Peyer's patch (tissue), 4 donors: ENCODE data around the gene OR4E2. TPM values are rescaled to one million over a fixed set of nuclear protein-coding genes. Genes with fewer than 3 reads are reported as not detected.
"Not testable (repeated sequence)": the region's sequence is repeated elsewhere in the genome, so short reads cannot be mapped to it uniquely, and the experiment has no call there.

Source experiments
- DNase-seq, 3 donors: peaks; one replicate each; pipeline ENCODE4 v3.0.0-alpha.2; 2017 to 2019
- H3K27ac ChIP-seq, 4 donors: fragments of 200-600 bp; sonication (generic); one replicate each; pipeline ENCODE4 v1.5.1; 2016 to 2019
- H3K27me3 ChIP-seq, 2 donors: fragments of 200-600 bp; sonication (generic); one replicate each; pipeline ENCODE4 v1.5.1; 2019
- H3K36me3 ChIP-seq, 3 donors: fragments of 200-600 bp; sonication (generic); one replicate each; pipeline ENCODE4 v1.5.1; 2016 to 2019
- H3K4me1 ChIP-seq, 4 donors: fragments of 200-600 bp; sonication (generic); one replicate each; pipeline ENCODE4 v1.5.1; 2016 to 2019
- H3K4me3 ChIP-seq, 4 donors: fragments of 200-600 bp; sonication (generic); 1 replicate in 3 of 4; 2 replicates in 1 of 4; pipeline ENCODE4 v1.5.1; 2016 to 2019; ENCODE audit warnings: mild to moderate bottlenecking in 1 of 4
- H3K9me3 ChIP-seq, 4 donors: fragments of 200-600 bp; sonication (generic); one replicate each; pipeline ENCODE4 v1.5.1; 2016 to 2019; ENCODE audit warnings: mild to moderate bottlenecking in 1 of 4
- POLR2A ChIP-seq, 2 donors: fragments of 450-650 bp; IDR thresholded peaks; one replicate each; pipeline ENCODE4 v1.5.1; 2017; ENCODE audit warnings: antibody characterized with exemption in 2 of 2, mild to moderate bottlenecking in 2 of 2, moderate library complexity in 2 of 2
- total RNA-seq, 4 donors: library from RNA; depleted of rRNA; stranded (reverse); fragments of >200 nt; gene quantifications; one replicate each; pipeline ENCODE4 v1.1.0, GENCODE V29; 2016
- TF ChIP-seq, protein P1 (sequence below), 6 experiments: fragments of 450-650 bp in 4 of 6; fragments of 200-600 bp in 2 of 6; sonication (generic) in 1 of 6; IDR thresholded peaks; one replicate each; pipeline ENCODE4 v1.5.1; 2017 to 2019; ENCODE audit warnings: antibody characterized with exemption in 6 of 6, mild to moderate bottlenecking in 3 of 6, moderate library complexity in 1 of 6

The OR4E2 gene, protein sequence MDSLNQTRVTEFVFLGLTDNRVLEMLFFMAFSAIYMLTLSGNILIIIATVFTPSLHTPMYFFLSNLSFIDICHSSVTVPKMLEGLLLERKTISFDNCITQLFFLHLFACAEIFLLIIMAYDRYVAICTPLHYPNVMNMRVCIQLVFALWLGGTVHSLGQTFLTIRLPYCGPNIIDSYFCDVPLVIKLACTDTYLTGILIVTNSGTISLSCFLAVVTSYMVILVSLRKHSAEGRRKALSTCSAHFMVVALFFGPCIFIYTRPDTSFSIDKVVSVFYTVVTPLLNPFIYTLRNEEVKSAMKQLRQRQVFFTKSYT
- not detected for total RNA-seq

DNA sequence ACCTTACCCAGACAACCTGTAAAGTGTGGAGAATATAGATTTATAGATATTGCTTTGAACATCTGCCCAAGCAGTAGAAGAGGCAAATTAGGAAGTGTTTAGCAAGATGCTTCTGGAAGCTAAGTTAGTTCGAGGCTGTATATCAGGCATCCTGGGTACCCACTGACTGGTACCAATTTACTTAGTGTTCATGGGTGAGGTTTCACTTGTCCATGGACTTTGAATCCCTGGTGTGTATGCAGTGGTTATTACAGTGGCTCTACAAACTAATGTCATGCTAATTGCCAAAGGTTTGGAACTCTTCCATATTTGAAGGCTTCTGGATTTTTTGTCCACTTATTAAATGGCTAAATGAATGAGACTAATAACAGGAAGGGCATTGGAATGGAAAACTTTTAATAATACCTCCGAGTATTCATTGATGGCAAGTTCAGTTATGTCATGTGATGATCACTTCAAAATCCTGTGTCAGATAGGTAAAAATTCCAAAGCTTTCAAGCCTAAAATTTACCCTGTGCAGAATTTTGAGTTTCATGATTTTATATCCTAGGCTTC lies at the start of gene OR4E2:
OR4E2 (plus strand) TSS at position 505 of the 555 bp plus-strand sequence. CDS start 11,248 bp downstream, outside the sequence.
- Histone ChIP-seq H3K27me3 (no peaks in the 10 kb centered on the region), H3K4me3 (no peak within 1 kb of the TSS), H3K27ac (no peak within 1 kb of the TSS), H3K9me3 (no peaks in the 10 kb centered on the region), H3K36me3 (no peaks in the 10 kb centered on the region), H3K4me1 (peaks cover 0 to 7% (median 0%) of the 10 kb centered on the region in 4 donors)
- DNase-seq = no peak
- TF ChIP-seq, protein P1, sequence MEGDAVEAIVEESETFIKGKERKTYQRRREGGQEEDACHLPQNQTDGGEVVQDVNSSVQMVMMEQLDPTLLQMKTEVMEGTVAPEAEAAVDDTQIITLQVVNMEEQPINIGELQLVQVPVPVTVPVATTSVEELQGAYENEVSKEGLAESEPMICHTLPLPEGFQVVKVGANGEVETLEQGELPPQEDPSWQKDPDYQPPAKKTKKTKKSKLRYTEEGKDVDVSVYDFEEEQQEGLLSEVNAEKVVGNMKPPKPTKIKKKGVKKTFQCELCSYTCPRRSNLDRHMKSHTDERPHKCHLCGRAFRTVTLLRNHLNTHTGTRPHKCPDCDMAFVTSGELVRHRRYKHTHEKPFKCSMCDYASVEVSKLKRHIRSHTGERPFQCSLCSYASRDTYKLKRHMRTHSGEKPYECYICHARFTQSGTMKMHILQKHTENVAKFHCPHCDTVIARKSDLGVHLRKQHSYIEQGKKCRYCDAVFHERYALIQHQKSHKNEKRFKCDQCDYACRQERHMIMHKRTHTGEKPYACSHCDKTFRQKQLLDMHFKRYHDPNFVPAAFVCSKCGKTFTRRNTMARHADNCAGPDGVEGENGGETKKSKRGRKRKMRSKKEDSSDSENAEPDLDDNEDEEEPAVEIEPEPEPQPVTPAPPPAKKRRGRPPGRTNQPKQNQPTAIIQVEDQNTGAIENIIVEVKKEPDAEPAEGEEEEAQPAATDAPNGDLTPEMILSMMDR (IDR thresholded peaks at IDR 0.05) = no peak
- no peak for TF ChIP-seq POLR2A (IDR thresholded peaks at IDR 0.05)

DNA sequence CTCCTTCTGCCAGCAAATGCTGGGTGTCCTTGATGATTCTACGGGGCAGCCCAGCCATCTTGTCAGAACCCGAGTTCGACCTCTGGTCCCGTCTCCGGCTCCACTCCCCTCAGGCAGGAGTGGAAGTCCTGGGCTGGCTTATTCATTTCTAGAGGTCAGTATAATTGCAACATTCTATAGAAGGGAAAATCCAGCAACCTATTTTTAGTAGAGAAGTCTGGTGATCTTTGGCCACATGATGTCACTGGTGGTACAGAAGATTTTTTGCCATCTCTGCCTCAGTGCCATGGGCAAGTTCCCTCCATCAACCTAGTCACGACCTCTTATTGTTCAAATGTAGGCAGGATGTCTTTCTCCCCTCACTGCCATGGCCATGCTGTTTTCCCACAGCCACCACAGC lies 41.3 kb upstream of the OR4E2 start:
- Histone ChIP-seq H3K4me1 (no peaks in the 10 kb centered on the region), H3K36me3 (no peaks in the 10 kb centered on the region), H3K9me3 (no peaks in the 10 kb centered on the region), H3K27me3 (no peaks in the 10 kb centered on the region), H3K27ac (no peak overlapping the region), H3K4me3 (no peak overlapping the region)
- TF ChIP-seq, protein P1 (IDR thresholded peaks at IDR 0.05) = no peak
- no peak for TF ChIP-seq POLR2A (IDR thresholded peaks at IDR 0.05)
- DNase-seq = no peak

DNA sequence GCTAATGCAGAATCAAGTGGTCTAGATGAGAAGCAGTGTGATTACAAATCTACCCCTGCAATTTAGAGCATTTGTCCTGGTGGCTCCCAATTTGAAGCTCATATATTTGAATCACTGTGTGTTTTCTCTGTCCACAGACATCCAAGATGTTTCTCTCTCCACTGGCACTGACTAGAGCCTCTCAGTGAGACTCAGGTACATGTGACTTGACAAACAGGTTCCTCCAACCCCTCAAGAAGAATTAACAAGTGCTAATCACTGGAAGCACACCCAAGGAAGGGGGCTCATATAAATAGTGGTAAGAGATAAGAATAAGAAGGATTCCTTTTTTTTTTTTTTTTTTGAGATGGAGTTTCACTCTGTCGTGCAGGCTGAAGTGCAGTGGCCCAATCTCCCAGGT lies 39.4 kb upstream of the OR4E2 start:
- Histone ChIP-seq H3K4me3 (no peak overlapping the region), H3K9me3 (no peaks in the 10 kb centered on the region), H3K27ac (no peak overlapping the region), H3K27me3 (no peaks in the 10 kb centered on the region), H3K4me1 (no peaks in the 10 kb centered on the region), H3K36me3 (no peaks in the 10 kb centered on the region)
- no peak for DNase-seq
- TF ChIP-seq, protein P1 (IDR thresholded peaks at IDR 0.05) = no peak
- TF ChIP-seq POLR2A (IDR thresholded peaks at IDR 0.05) = no peak

DNA sequence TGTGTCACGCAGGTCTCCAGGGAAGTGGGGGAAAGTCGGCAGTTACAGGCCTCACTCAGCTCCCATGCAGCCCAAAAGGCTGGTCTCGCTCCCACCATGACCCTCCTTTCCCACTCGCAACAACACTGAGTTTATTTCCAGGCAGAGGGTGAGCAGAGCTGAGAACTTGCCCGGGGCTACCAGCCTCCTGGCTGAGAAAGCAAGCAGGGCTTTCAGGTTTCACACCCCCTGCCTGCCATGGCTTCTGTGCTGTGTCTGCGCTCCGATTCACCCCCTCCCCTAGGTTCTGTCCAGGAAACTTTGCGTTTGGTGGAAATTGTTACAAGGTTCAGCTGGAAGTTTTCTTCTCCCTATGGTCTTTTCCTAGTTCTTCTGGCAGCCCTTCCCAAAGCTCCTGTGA lies 36.0 kb upstream of the OR4E2 start:
- Histone ChIP-seq H3K4me3 (no peak overlapping the region), H3K4me1 (no peaks in the 10 kb centered on the region), H3K9me3 (no peaks in the 10 kb centered on the region), H3K36me3 (no peaks in the 10 kb centered on the region), H3K27ac (no peak overlapping the region), H3K27me3 (no peaks in the 10 kb centered on the region)
- no peak for DNase-seq
- TF ChIP-seq, protein P1 (IDR thresholded peaks at IDR 0.05) = no peak
- no peak for TF ChIP-seq POLR2A (IDR thresholded peaks at IDR 0.05)

DNA sequence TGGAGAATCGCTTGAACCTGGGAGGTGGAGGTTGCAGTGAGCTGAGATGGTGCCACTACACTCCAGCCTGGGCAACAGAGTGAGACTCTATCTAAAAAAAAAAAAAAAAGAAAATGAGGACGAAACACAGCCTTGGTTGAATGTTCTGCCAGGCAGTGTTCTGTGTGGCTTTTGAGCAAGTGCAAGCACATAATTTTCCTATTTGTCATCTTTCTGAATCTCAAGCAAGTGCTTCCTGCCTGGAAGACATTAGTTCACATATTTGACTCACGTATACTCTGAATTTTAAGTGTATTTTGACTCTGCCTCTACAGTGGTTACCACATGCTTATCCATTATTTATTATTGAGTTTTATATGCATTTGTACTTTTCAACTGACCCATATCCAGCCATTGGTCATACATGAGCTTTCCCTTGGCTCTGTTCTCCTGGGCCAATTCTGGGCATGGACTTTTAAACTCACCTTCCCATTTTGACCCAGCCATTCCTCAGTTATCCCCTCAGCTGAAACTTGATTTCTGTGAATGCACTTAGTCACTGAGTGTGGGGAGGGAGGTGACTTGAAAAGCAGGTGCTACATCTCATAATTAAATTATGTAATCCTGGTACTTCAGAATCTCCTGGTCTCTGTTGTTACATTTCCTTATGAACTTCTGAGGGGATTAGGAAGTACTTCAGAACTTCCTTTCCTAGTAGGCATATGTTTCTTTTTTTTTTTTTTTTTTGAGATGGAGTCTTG lies 27.0 kb upstream of the OR4E2 start:
- no peaks in the 10 kb centered on the region for H3K9me3 ChIP-seq
- no peak overlapping the region for H3K27ac ChIP-seq
- TF ChIP-seq, protein P1 (IDR thresholded peaks at IDR 0.05) = no peak
- TF ChIP-seq POLR2A (IDR thresholded peaks at IDR 0.05) = no peak
- H3K4me3 ChIP-seq = no peak overlapping the region
- no peaks in the 10 kb centered on the region for H3K4me1 ChIP-seq
- DNase-seq = no peak
- H3K27me3 ChIP-seq = no peaks in the 10 kb centered on the region
- H3K36me3 ChIP-seq = no peaks in the 10 kb centered on the region

DNA sequence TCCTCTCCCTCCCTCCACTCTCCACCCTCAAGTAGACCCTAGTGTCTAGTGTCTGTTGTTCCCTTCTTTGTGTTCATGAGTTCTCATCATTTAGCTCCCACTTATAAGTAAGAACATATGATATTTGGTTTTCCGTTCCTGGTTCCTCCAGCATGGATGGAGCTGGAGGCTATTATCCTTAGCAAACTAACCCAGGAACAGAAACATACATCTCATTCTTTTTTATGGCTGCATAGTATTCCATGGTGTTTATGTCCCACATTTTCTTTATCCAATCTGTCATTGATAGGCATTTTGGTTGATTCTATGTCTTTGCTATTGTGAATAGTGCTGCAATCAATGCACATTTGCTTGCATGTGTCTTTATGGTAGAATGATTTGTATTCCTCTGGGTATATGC lies 23.1 kb upstream of the OR4E2 start:
- not testable (repeated sequence) for H3K4me3 ChIP-seq, H3K4me1 ChIP-seq, H3K9me3 ChIP-seq, H3K27me3 ChIP-seq, H3K36me3 ChIP-seq, H3K27ac ChIP-seq, DNase-seq
